HG03097 (cell line): ENCODE data around the gene ANP32B.

Experiments used
- ATAC-seq: cut with Tn5 transposase; IDR thresholded peaks from one replicate; pipeline ENCODE4 v1.9.1; 2021; ENCODE audit not compliant: unreplicated experiment, low FRiP score

Gene ANP32B

DNA sequence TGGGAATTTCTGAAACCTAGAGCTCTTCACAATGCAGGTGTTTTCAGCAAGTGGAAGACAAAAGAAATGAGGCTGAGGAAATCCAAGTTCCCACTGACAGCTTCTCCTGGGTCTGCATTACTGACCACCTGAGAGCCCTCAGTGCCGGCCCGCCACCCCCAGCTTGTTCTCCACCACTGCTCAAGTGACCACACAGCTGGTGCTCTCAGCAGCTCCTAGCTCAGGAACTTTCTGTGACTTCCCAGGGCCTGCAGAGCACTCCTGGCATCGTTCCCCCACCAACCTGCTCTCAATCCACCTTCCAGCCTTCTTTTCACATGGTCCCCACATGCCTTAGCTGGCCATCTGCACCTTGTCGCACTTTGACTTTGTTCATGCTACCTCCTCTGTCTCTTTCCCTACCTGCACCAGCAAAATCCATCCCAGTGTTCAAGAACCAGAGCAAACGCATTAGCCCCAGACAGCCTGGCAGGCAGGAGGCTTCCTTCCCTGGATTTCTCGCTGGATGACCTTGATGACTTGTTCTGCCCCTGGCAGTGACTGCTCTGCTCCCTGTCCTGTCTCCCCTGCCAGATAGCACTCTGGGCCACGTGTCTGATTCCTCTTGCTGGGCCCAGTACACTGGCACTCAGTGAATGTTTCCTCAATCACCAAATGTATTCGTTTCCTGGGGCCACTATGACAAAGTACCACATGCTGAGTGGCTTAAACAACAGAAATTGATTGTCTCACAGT, 38.3 kb downstream of the ANP32B start:
- no peak for ATAC-seq

DNA sequence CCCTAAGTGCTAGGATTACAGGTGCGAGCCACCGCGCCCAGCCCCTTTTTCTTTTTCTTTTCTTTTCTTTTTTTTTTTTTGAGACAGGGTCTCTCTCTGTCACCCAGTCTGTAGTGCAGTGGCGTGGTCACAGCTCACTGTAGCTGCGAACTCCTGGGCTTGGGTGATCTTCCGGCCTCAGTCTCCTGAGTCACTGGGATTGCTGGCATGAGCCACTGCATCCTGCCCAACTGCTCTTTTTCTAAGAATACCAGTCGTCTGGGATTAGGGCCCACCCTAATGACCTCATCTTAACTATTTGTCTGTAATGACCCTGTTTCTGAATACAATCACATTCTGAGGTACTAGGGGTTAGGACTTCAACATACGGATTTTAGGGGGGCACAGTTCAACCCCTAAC, 39.3 kb downstream of the ANP32B start:
- ATAC-seq = no peak

DNA sequence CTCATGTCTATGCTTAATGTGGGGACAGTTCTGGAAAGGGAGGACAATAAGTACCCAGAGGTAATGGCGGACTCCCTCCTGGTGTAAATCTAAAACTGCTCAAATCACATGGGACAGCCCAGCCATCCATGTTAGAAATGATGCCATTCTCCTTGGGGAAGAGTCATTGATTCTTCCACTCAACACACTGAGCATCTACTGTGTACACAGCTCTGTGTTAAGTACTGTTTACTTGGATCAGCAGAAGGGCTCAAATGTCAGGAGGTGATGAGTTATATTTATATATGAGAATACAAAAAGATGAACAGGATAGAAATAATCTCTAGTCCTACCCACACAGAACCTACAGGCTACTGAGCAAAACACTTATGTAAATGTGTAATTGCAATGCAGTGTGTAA, 41.6 kb downstream of the ANP32B start:
- ATAC-seq = no peak

GRCh38 chr9:98031169-98031568, 48.0 kb downstream of the ANP32B start:
- no peak for ATAC-seq

- no peak for ATAC-seq
These were observed 48.8 kb downstream of the ANP32B start for GRCh38 chr9:98031935-98032334.

DNA sequence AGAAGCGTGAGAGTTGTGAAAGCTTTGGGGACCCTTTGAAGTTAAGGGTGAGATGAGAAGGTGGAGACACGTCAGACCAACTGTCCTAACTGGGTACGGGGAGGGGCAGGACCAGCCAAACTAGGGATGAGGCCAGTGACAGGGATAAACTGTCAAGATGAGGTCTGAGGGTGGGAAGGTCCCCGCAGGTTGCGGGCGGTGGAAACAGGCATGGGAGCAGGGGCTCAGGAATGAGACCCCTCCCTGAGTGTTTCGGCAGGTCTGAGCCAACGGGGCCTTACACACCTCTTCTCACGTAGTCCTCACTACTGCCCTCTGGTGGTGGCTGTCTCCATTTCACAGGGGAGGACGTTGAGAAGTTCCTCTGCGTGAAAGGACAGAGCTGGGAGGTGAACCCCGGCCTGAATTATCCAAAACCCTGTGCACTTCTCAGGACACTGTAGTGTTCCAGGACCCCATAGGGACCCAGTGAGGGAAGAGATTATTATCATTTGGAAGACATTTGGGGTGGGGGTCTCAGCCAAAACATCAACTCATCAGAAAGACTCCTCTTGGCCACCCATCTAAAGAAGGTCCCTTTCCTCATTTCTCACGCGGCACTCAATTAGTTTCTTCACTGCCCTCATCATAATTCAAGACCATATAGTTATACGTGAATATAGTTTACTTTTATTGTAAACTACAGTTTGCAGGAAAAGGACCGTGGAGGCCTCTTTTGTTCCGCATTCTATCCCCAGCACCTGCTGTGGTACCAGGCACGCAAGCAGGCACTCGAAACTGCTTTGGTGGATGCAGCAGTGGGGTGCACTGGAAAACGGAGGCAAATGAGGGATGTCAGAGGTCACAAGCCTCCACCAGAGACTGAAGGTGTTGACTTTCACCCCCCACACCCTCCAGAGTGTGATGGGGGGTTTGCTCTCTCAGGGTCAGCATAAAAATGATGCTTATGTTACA, 51.7 kb downstream of the ANP32B start:
- ATAC-seq = no peak

DNA sequence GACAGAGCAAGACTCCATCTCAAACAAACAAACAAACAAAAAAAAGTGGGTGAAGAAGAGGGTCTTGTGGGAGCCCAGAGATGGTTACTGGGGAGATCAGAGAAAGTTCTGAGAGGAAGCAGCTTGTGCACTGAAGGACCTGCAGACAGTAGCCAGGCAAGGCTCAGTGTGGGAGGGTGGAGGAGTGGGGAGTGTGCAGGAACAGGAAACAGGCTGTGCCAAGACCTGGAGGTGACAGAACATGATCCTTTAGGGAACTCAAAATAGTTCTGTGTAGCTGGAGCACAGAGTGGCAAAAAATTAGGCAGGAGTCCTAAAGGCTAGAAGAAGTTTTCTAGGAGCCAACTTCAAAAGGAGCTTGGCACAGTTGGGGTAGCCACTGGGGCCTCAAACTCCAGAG, 54.2 kb downstream of the ANP32B start:
- ATAC-seq = no peak

- no peak for ATAC-seq
These were observed 55.8 kb downstream of the ANP32B start for GRCh38 chr9:98038958-98039357.

- no peak for ATAC-seq
These were observed 56.5 kb downstream of the ANP32B start for GRCh38 chr9:98039607-98040017.

DNA sequence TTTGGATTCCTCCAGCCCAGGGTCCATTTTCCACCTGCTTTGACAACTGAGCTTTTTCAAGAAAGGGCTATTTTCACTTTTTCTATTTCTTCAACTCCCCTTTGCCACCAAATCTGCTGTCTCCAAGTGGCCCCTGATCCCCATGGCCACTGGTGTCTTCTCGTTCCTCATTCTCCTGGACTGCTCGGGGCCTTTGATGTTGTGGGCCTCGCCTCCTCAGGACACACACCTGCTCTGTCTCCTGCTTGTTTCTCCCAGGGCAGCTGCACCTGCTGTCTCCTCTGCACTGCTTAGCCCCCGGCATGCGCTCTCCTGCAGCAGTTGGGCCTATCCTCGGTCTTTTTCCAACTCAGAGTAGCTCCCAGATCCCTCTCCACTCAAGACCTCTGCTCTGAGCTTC, 57.1 kb downstream of the ANP32B start:
- ATAC-seq = no peak

- no peak for ATAC-seq
These were observed 60.8 kb downstream of the ANP32B start for GRCh38 chr9:98043915-98044314.

DNA sequence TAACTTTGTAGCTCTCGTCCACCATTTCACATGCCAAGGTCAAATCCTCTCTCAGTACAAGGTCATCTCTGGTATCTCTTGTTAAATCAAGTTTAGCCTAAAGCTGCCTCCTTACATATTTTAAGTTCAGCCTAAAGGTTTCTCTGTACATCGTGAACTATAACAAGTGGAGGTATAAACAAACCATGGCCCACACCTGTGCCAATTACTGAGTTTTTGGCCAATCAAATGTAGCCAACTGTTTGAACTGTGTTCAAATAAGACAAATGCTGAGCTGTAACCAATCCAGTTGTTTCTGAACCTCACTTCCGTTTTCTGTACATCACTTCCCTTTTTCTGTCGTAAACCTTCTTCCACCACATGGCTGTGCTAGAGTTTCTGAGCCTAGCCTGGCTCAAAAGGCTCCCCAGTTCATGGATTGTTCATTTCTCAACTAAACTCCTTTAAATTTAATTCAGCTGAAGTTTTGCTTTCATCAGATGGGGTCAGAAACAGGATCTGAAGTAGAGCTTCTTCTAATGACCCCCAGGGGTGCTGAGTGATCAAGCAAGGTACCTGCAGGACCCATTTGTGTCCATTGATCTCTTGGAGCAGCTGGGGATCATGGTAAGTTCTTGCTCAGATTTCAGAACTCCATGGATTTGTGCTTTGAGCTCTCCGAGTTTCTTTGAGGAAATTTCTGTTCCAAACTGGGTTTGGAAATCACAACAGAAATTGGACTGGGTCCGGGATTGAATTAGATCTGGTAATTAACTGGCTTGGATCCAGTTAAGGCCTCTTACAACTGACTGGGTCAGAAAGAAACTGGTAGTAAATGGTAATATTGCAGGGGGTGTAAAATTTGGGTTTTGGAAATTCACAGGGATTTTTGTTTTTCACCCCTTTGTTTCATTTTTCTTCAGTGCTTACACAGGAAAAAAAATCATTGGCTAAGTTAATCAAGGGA, 62.4 kb downstream of the ANP32B start:
- no peak for ATAC-seq

GRCh38 chr9:98046180-98046543, 63.0 kb downstream of the ANP32B start:
- ATAC-seq = no peak

- no peak for ATAC-seq
These were observed 63.9 kb downstream of the ANP32B start for GRCh38 chr9:98047002-98047401.

- no peak for ATAC-seq
These were observed 66.3 kb downstream of the ANP32B start for GRCh38 chr9:98049288-98050072.

DNA sequence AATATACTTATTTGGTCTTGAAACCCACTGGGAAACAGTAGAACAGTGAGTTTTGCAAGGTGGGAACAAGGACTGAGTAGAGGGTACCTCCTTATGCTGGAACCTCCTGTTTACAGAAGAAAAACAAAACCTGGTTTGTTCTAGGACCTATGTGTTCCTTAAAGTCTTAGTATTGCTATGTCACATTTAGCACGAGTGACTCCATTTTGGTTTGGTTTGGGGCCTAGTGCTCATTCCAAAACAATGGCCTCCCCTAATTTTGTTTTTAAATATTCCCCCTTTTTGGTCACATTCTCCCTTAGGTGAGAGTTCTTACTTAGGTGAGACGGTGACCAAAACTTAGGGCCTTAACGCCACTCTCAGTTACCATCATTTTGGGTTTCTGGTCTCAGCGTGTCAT, 67.2 kb downstream of the ANP32B start:
- no peak for ATAC-seq

DNA sequence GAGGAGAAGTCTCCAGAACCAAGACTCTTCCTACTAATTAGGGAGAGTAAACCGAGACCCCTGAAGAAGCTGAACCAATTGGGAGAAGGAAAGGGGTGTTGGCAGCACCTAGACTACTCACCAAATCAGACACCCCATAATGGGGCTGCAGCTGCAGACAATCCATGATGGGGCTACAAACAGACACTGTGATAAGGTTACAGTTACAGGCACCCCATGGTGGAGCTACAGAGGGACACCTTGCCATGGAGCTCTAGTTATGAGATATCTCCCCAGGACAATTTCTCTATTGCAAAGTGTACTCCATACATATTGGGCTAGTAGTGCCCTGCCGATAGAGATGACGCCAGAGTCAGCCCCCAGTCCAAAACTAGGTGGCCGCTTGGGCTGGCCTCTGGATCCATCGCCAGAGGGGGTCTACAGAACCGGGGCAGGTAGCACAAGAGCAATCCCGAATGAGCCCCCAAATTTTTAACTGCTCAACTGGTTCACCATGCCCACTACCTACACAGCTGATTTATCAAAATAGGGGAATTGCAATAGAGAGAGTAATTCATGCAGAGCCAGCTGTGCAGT, 71.3 kb downstream of the ANP32B start:
- no peak for ATAC-seq

DNA sequence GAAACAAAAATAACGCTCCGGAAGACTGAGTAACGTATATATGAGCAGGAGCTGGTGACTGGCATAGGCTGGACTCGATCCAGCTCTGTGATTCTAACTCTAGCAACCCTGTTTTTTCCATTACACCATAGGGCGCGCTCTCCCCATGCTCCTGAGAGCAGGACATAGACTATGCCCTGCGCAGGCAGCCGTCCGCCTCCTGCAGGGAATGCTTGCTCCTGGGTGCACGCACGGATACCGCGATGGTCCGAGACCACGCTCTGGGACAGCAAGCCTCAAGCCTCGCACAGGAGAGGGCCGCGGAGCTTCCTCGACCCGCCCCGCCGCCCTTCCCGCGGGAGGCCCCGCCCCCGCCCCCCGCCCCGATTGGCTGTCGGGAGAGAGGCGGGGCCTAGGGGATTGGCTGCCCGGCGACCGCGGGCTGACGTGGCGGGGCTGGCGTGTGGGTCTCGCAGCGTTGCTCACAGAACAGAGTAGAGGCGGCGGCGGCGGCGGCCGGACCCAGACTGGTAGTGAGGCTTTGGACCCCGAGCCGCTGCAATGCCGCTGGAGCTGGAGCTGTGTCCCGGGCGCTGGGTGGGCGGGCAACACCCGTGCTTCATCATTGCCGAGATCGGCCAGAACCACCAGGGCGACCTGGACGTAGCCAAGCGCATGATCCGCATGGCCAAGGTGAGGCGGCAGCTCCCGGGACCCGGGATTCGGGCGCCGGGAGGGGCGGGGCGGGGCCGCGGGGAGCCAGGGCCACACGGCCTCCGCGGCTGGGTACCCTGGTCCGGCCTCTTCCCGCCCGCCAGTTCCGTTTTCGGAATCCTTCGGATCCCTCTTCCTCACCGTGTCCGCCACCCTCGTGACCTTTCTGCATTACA, 73.4 kb downstream of the ANP32B start, which contains the start of gene NANS:
NANS (plus strand) TSS at position 464 of the 869 bp plus-strand sequence; CDS start at position 541, 77 bp downstream.
- ATAC-seq = peak; percentile 89
